GM19238 (cell line): Measurements from ENCODE around the gene GAMT.

Source experiments
- DNase-seq: peaks from one replicate; pipeline ENCODE4 v3.0.0; 2011; ENCODE audit warnings: low spot score; ENCODE audit not compliant: insufficient read length

The GAMT gene

GRCh38 chr19:1401889-1402217 lies 511 bp upstream of the GAMT start:
- no peak for DNase-seq

- no peak for DNase-seq
Measured at GRCh38 chr19:1400281-1401137, 833 bp downstream of the GAMT start.

DNA sequence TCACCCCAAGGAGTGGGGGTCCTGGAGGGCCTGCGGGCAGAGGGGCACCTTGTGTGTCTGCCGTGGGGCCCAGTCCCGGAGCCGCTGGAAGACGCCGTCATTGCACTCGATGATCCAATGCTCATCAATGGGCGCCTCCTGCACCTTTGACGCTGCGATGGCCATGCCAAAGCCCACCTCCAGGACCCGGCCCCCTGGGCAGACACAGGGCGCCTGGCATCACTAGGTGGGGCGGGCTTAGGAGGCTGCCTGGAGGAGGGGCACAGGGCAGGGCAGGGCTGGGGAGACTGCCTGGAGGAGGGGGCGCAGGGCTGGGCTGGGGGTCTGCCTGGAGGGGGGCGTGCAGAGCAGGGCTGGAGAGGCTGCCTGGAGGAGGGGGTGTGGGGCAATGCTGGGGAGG lies 1.6 kb downstream of the GAMT start:
- no peak for DNase-seq

- DNase-seq, result no peak
Measured at GRCh38 chr19:1399079-1399478, 2.3 kb downstream of the GAMT start.

DNA sequence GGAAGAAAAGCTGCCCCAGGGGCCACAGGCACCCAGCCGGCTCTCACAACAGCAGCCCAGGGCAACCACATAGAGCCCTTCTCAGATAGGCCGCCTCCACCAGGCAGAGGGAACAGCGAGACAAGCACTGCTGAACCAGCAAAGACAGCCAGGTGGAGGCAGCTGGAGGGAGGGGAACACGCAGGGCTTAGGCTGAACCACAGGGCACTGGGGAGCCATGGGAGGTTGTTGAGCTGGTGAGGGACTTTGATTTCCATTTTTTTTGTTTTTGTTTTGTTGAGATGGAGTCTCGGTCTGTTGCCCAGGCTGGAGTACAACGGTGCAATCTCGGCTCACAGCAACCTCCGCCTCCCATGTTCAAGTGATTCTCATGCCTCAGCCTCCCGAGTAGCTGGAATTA lies 3.5 kb downstream of the GAMT start:
- DNase-seq, result no peak

- DNase-seq, result no peak
Measured at GRCh38 chr19:1396768-1397679, 4.3 kb downstream of the GAMT start.

GRCh38 chr19:1396019-1396767 lies 5.1 kb downstream of the GAMT start:
- DNase-seq, result no peak

- DNase-seq, result no peak
Measured at GRCh38 chr19:1395194-1396018, 5.9 kb downstream of the GAMT start.

DNA sequence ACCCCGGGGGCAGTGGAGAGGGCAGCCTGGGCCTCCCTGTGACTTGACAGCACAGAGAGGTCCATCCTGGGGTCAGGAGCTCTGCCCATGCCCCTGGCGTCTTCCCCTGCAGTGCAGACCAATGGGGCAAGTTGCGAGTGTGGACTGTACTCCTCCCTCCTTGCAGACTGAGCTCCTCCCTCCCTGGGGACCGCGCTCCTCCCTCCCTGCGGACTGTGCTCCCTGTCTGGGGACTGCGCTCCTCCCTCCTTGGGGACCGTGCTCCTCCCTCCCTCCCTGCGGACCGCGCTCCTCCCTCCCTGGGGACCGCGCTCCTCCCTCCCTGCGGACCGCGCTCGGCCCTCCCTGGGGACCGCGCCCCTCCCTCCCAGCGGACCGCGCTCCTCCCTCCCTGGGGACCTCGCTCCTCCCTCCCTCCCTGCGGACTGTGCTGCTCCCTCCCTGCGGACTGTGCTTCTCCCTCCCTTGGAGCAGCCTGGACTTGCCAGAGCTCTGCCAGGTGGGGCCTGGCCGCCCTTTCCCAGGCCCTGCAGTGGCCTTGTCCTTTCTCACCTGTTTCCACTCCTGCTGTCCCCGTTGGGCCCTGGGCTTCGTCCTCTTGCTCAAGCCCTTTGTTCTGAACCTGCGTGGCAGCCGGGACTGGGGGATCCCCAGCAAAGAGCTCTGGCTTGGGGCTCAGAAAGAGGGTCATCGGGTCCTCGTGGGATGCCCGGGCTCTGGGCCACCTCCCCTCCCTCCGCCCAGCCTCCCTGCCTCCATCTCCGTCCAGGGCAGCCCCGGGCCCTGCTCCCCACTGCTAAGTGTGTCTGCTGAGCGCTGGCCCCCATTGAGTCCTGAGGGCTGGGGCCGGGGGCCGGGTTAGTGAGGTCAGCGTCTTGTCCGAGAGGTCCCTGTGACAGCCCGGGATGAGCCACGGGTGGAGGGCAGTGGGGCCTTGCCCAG lies 6.8 kb downstream of the GAMT start:
- no peak for DNase-seq

DNA sequence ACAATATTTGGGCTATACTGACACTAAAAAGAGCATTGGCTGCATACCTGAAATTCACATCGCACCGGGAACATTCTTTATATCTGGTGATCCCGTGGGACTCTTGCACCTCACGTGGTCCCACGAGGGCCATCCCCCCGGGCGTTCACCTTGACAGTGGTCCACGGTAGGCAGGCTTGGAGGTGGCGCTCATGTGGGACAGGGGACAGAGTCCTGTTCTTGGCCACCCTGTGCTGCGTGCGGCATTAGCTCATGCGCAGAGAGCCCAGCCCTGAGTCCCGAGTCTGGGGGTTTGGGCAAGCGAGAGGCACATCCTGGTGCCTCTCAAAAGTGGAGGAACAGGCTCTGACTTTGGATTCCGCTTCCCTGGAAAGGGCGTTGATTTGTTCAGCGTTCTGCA lies 7.5 kb downstream of the GAMT start:
- no peak for DNase-seq

DNA sequence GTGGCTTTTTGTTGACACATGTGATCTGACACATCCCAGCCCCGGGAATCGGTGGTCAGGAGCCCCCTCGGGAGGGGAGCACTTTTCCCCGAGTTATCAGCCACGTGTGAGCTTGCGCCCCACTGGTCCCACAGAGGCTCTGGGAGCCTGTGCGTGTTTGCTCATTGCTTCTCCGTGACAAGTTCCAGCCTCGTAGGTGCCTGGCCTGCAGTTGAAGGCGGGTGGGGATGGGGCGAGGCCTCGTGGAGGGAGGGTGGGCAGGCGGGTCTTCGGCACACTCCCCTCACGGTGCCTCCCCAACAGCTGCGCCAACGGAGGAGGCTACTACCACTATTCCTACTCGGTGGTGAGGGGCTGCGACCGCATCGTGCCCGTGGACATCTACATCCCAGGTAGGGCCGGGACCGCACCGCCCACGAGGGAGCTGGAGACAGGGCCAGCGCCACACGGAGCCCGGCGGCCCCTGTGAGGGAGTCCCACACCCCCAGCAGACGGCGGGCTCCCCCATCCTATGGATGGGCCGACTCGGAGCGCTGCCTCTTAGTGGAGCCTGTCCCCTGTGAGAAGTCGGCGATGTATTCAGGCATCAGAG lies 8.3 kb downstream of the GAMT start:
- DNase-seq, result no peak

- no peak for DNase-seq
Measured at GRCh38 chr19:1392407-1392806, 8.9 kb downstream of the GAMT start.

DNA sequence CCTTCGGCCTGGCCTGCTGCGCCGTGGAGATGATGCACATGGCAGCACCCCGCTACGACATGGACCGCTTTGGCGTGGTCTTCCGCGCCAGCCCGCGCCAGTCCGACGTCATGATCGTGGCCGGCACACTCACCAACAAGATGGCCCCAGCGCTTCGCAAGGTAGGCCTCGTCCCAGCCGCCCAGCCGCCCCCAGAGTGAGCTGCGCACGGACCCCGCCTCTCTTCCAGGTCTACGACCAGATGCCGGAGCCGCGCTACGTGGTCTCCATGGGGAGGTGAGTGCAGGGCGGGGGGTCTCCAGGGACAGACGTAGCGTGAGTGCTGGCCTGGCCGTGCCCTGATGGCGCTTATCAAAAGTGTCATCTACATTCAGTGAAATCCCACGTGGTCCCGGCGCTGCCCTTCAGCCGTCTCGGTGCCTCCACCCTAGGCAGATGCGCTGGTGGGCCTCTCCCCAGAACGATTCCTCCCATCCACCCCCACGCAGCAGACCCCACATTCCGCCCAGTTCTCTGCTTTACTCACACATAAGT lies 10.4 kb downstream of the GAMT start:
- no peak for DNase-seq

DNA sequence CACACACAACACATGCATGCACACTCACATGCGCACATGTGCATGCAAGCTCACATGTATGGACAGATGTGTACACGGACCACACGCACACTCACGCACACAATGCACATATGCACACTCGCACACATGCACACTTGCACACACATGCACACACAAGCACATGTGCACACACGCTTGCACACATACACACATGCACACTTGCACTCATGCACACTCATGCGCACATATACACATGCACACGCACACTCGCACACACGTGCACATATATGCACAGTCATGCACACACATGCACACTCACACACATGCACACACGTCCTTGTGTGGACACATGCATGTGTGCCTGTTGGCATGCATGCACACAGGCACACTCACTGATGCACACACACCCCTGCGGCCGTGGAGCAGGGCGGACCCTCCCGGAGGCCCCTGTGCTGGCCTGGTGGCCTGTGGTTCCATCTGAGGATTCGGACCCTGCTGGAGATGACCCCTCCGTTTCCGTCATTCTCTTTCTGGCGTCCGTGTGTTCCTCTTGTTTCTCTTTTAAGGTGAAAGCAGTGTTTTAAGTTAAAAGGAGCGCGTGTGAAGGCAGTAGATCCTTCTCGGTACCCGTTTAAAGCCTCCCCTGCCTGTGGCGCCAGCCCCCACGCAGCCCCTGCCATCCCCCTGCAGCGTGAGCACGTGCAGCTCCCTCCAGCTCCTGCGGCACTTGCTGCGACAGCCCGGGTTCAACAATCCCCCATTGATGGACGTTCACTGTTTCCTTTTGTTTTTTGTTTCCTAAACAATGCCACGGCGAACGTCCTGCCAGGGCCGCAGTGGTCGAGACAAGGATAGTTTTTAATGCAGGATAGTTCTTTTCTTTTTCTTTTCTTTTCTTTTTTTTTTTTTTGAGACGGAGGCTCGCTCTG lies 12.1 kb downstream of the GAMT start:
- DNase-seq, result no peak

- DNase-seq, result no peak
Measured at GRCh38 chr19:1388637-1389026, 12.7 kb downstream of the GAMT start.

GRCh38 chr19:1387684-1388636 lies 13.4 kb downstream of the GAMT start:
- DNase-seq, result no peak
